HG02870 (cell line): ENCODE data around the gene ADGRG7.

Experiments used
- ATAC-seq: cut with Tn5 transposase; IDR thresholded peaks from one replicate; pipeline ENCODE4 v1.9.1; 2021; ENCODE audit warnings: mild to moderate bottlenecking, moderate library complexity; ENCODE audit not compliant: unreplicated experiment

ADGRG7 gene

DNA sequence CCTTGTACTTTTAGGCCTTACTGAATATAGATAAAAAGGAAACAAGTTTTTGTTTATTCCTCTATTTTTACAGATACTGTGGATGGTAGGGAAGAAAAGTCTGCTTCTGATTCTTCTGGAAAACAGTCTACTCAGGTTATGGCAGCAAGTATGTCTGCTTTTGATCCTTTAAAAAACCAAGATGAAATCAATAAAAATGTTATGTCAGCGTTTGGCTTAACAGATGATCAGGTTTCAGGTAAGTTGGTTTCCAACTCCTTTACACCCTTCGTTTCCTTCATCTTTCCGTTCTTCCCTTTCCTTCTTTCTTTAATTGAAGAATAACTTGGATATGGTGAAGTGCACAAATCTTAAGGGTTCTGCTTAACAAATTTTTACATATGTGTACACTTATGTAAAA is 123.0 kb downstream of the ADGRG7 start:
- no peak for ATAC-seq

DNA sequence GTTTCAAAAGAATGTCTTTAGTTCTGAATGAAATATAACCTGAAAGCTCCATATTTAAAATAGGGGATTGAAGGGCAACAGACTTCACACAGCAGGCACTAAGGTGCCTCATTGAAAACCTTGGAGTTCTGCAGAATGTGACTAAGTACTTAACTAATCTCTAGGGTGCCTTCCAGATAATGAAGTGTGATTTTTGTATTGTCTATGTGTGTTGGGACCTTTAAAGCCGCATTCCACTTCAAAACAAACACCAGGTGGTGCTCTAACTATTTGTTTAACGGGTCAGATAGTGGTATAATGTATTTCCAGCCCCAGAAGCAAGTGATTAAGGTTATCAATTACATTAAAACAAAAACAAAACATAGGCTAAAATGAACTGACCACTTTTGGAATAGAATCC is 127.9 kb downstream of the ADGRG7 start:
- ATAC-seq = no peak

DNA sequence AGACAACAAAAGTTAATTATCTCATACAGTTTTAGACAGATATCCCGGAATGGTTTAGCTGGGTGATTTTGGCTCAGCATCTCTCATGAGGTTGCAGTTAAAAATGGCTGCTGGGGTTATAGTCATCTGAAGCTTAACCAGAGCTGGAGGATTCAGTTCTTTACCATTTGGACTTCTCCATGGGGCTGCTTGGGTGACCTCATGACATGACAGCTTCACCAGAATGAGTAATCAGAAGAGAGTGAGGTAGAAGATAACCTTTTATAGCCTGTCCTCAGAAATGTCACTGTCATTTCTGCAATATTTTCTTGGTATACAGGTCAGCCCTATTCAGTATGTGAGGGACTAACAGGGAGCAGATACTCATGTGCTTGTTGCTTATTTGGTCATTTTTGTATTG is 130.8 kb downstream of the ADGRG7 start:
- no peak for ATAC-seq

DNA sequence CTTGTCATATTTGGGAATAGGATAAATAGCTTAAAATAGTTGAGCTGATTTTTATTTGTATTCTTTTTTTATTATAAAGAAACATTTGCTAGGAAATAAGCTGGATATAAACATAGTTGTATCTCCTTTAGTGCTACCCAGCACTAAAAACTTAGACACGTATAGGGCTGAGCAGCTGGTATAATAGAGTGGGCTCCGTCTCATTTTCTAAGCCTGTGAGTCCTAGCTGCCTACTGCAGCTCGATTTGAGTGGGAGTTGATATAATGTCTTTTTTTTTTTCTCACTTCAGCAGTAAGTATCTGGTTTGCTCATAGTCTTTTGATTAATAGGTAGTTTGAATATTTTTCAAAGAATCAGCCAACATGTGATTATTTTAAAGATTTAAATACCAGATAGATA is 134.1 kb downstream of the ADGRG7 start:
- no peak for ATAC-seq

DNA sequence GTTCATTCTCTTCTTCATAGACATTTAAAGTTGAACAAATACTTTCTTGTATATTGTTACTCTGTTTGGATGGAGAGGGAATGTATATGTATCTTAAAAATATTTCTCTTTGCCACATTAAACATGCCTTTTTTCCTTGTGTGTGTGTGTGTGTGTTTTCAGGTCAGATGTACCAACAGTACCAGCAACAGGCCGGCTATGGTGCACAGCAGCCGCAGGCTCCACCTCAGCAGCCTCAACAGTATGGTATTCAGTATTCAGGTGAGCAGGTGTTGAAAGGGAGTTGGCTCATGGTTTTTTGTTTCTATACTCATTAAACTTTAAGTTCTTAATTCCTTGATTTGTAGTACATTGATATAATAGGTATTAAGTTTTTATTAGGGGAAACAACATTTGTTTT is 135.3 kb downstream of the ADGRG7 start:
- no peak for ATAC-seq
